DOHH2 (cell line): ENCODE results near the gene ATXN3L.

Experiments used
- CTCF ChIP-seq: fragments of 200-600 bp; sonication (generic); IDR thresholded peaks from one replicate; pipeline ENCODE4 v1.5.1; 2014; ENCODE audit warnings: antibody characterized with exemption, mild to moderate bottlenecking, low read depth, low read length; ENCODE audit not compliant: poor library complexity, severe bottlenecking
- EZH2phosphoT487 ChIP-seq: fragments of 200-600 bp; sonication (generic); IDR thresholded peaks from 2 replicates; pipeline ENCODE4 v1.6.1; 2017; ENCODE audit warnings: borderline replicate concordance, mild to moderate bottlenecking, antibody characterized with exemption, low read length, moderate library complexity, mixed read lengths

DNA sequence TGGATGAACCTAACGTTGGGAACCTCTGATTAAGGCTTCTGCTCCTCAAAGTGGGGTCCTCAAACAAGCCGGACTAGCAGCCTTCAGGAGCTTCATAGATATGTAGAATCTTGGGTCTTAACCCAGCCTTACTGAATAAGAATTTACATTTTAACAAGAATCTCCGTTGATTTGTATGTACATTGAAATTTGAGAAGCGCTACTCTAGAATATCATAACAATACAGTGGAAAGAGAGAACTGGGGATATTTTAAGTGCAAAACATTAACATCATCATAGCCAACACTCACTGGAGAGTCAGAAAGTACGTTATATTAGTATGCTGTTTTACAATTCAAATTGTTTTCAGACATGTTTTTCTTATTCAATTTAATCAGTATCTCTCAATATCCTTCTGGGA lies 31.2 kb downstream of the ATXN3L start:
- TF ChIP-seq CTCF = no peak
- no peak for TF ChIP-seq EZH2phosphoT487
